NT2/D1 (cell line): ENCODE data around the gene TELO2.
A peak's percentile ranks its signal among the peaks of the same experiment; 100 is the strongest.

Experiments used
- DNase-seq: peaks from one replicate; pipeline ENCODE4 v3.0.0-alpha.2; 2011; ENCODE audit warnings: low read depth, low spot score
- H3K27me3 ChIP-seq: 2 replicates; pipeline ENCODE4 v1.6.0; 2011; ENCODE audit warnings: mild to moderate bottlenecking; ENCODE audit not compliant: insufficient read length, insufficient read depth
- H3K36me3 ChIP-seq: 2 replicates; pipeline ENCODE4 v1.6.1; 2011; ENCODE audit warnings: mild to moderate bottlenecking, low read length, mixed read lengths; ENCODE audit not compliant: insufficient read depth, insufficient read length
- H3K4me1 ChIP-seq: 2 replicates; pipeline ENCODE4 v1.5.1; 2011; ENCODE audit not compliant: insufficient read depth, insufficient read length
- H3K4me3 ChIP-seq: 2 replicates; pipeline ENCODE4 v1.5.1; 2011; ENCODE audit warnings: low read depth; ENCODE audit not compliant: insufficient read length
- H3K9ac ChIP-seq: 2 replicates; pipeline ENCODE4 v1.6.0; 2011; ENCODE audit warnings: low read depth; ENCODE audit not compliant: insufficient read length
- H3K9me3 ChIP-seq: 2 replicates; pipeline ENCODE4 v1.5.1; 2011; ENCODE audit warnings: mild to moderate bottlenecking, low read length; ENCODE audit not compliant: insufficient read depth
- SUZ12 ChIP-seq: IDR thresholded peaks from 2 replicates; pipeline ENCODE4 v1.6.1; 2011; ENCODE audit not compliant: insufficient read length, insufficient read depth; ENCODE audit errors: extremely low read depth
- YY1 ChIP-seq: IDR thresholded peaks from 2 replicates; pipeline ENCODE4 v1.6.1; 2011; ENCODE audit not compliant: insufficient read length, insufficient read depth
- ZNF274 ChIP-seq: IDR thresholded peaks from 2 replicates; pipeline ENCODE4 v1.6.1; 2011; ENCODE audit warnings: mild to moderate bottlenecking, low read depth, low read length

The TELO2 gene

GRCh38 chr16:1545044-1546040 is 52.2 kb downstream of the TELO2 start:
- no peak for DNase-seq
- H3K36me3 ChIP-seq: peaks cover 8% of the 10 kb centered on the region

GRCh38 chr16:1546430-1546829 is 53.3 kb downstream of the TELO2 start:
- H3K9me3 ChIP-seq: no peaks in the 10 kb centered on the region
- TF ChIP-seq SUZ12: no peak
- TF ChIP-seq ZNF274: no peak
- TF ChIP-seq YY1: no peak

More at GRCh38 chr16:1545044-1546040, 52.2 kb downstream of the TELO2 start:
- H3K4me3 ChIP-seq: no peak overlapping the region
- TF ChIP-seq YY1 (no peak), ZNF274 (no peak), SUZ12 (no peak)
- H3K9me3 ChIP-seq: no peaks in the 10 kb centered on the region
- H3K4me1 ChIP-seq: peaks cover 13% of the 10 kb centered on the region
- H3K9ac ChIP-seq: peak overlapping the region; percentile 24
- no peaks in the 10 kb centered on the region for H3K27me3 ChIP-seq

GRCh38 chr16:1548233-1548632 is 55.1 kb downstream of the TELO2 start:
- Histone ChIP-seq H3K9me3 (no peaks in the 10 kb centered on the region), H3K4me3 (no peak overlapping the region), H3K9ac (no peak overlapping the region), H3K4me1 (peaks cover 2% of the 10 kb centered on the region), H3K27me3 (no peaks in the 10 kb centered on the region), H3K36me3 (peaks cover 12% of the 10 kb centered on the region)
- no peak for TF ChIP-seq ZNF274
- TF ChIP-seq YY1: no peak
- TF ChIP-seq SUZ12: no peak
- no peak for DNase-seq

More at GRCh38 chr16:1546430-1546829, 53.3 kb downstream of the TELO2 start:
- peaks cover 13% of the 10 kb centered on the region for H3K4me1 ChIP-seq
- H3K4me3 ChIP-seq: no peak overlapping the region
- H3K27me3 ChIP-seq: no peaks in the 10 kb centered on the region
- H3K9ac ChIP-seq: no peak overlapping the region
- DNase-seq: no peak
- H3K36me3 ChIP-seq: peaks cover 11% of the 10 kb centered on the region

- DNase-seq: no peak
Measured at GRCh38 chr16:1548727-1549126, 55.6 kb downstream of the TELO2 start.

GRCh38 chr16:1550069-1550468 is 56.9 kb downstream of the TELO2 start:
- Histone ChIP-seq H3K36me3 (peaks cover 18% of the 10 kb centered on the region), H3K4me1 (peaks cover 2% of the 10 kb centered on the region), H3K9ac (no peak overlapping the region), H3K4me3 (no peak overlapping the region), H3K27me3 (no peaks in the 10 kb centered on the region), H3K9me3 (no peaks in the 10 kb centered on the region)
- TF ChIP-seq ZNF274: no peak
- no peak for TF ChIP-seq SUZ12
- no peak for TF ChIP-seq YY1
- no peak for DNase-seq

More at GRCh38 chr16:1548727-1549126, 55.6 kb downstream of the TELO2 start:
- Histone ChIP-seq H3K36me3 (peaks cover 12% of the 10 kb centered on the region), H3K4me3 (no peak overlapping the region), H3K9me3 (no peaks in the 10 kb centered on the region), H3K4me1 (peaks cover 2% of the 10 kb centered on the region), H3K27me3 (no peaks in the 10 kb centered on the region), H3K9ac (no peak overlapping the region)
- no peak for TF ChIP-seq SUZ12
- no peak for TF ChIP-seq YY1
- no peak for TF ChIP-seq ZNF274

GRCh38 chr16:1550696-1551095 is 57.5 kb downstream of the TELO2 start:
- H3K4me1 ChIP-seq: peaks cover 2% of the 10 kb centered on the region
- TF ChIP-seq ZNF274 (no peak), YY1 (no peak), SUZ12 (no peak)
- H3K27me3 ChIP-seq: no peaks in the 10 kb centered on the region
- no peak overlapping the region for H3K9ac ChIP-seq
- no peaks in the 10 kb centered on the region for H3K9me3 ChIP-seq
- H3K36me3 ChIP-seq: peaks cover 19% of the 10 kb centered on the region
- DNase-seq: no peak
- H3K4me3 ChIP-seq: no peak overlapping the region

GRCh38 chr16:1551166-1551565 is 58.0 kb downstream of the TELO2 start:
- TF ChIP-seq ZNF274: no peak
- no peak for TF ChIP-seq SUZ12
- TF ChIP-seq YY1: no peak
- Histone ChIP-seq H3K36me3 (peaks cover 20% of the 10 kb centered on the region), H3K9me3 (no peaks in the 10 kb centered on the region), H3K9ac (no peak overlapping the region), H3K4me3 (no peak overlapping the region), H3K27me3 (no peaks in the 10 kb centered on the region), H3K4me1 (peaks cover 2% of the 10 kb centered on the region)
- no peak for DNase-seq
